ENCODE results near the gene MAP4K3. TPM values are rescaled to one million over a fixed set of nuclear protein-coding genes. Genes with fewer than 3 reads are reported as not detected.
A peak's percentile ranks its signal among the peaks of the same experiment; 100 is the strongest.

The MAP4K3 gene
- total and polyA plus RNA-seq, 10 of the 15 experiments (the other 5 are each of a cell fraction or from before 2014, with no cell fraction given), result 0.04 to 0.95 (median 0.21) TPM; not detected in 1

DNA sequence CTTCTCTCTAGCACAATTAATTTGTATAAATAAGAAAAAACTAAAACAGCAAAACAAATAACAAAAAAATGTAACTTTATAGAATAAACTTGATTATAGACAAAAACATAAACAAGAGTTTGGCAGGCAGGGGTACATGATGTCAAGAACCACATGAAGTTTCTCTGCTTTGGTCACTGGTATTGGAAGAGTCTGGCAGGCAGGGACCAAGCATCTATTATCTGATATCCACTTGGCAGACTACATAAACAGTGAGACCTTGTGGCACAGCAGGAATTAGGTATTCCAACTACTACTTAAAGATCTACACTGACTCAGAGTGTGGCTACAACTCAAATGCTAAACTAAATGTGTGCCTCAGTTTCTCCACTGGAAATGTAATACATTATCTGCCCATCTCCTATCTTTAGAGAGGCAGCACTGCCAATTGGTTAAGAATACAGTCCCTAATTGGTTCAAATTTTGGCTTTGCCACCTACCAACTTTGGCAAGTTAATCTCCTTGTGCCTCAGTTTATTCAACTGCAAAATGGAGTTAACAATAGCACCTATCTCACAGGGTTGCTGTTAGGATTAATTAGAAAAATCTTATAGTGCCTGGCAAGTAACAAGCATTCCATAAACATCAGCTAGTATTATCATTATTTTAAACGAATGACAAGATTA, 2.7 kb downstream of the MAP4K3 start (continued):
- TF ChIP-seq, protein P1, sequence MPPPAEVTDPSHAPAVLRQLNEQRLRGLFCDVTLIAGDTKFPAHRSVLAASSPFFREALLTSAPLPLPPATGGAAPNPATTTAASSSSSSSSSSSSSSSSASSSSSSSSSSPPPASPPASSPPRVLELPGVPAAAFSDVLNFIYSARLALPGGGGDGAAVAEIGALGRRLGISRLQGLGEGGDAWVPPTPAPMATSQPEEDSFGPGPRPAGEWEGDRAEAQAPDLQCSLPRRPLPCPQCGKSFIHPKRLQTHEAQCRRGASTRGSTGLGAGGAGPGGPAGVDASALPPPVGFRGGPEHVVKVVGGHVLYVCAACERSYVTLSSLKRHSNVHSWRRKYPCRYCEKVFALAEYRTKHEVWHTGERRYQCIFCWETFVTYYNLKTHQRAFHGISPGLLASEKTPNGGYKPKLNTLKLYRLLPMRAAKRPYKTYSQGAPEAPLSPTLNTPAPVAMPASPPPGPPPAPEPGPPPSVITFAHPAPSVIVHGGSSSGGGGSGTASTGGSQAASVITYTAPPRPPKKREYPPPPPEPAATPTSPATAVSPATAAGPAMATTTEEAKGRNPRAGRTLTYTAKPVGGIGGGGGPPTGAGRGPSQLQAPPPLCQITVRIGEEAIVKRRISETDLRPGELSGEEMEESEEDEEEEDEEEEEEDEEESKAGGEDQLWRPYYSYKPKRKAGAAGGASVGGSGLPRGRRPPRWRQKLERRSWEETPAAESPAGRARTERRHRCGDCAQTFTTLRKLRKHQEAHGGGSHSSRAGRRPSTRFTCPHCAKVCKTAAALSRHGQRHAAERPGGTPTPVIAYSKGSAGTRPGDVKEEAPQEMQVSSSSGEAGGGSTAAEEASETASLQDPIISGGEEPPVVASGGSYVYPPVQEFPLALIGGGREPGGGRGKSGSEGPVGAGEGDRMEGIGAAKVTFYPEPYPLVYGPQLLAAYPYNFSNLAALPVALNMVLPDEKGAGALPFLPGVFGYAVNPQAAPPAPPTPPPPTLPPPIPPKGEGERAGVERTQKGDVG (CRISPR knock-in tag; IDR thresholded peaks at IDR 0.05), result no peak
- TF ChIP-seq SMARCA5 (IDR thresholded peaks at IDR 0.05) (no peak), TAF1 (IDR thresholded peaks at IDR 0.05; ENCODE audit: borderline replicate concordance, low read depth, low read length) (no peak), GATAD2B (conservative IDR thresholded peaks at IDR 0.05; ENCODE audit: low read depth) (no peak), MXI1 (IDR thresholded peaks at IDR 0.05; ENCODE audit: low read depth, low read length) (no peak), SUZ12 (IDR thresholded peaks at IDR 0.05; ENCODE audit: unreplicated experiment) (no peak), ZNF207 (IDR thresholded peaks at IDR 0.05; ENCODE audit: borderline replicate concordance) (no peak), MTA3 (IDR thresholded peaks at IDR 0.05; ENCODE audit: borderline replicate concordance, low read length) (no peak)

DNA sequence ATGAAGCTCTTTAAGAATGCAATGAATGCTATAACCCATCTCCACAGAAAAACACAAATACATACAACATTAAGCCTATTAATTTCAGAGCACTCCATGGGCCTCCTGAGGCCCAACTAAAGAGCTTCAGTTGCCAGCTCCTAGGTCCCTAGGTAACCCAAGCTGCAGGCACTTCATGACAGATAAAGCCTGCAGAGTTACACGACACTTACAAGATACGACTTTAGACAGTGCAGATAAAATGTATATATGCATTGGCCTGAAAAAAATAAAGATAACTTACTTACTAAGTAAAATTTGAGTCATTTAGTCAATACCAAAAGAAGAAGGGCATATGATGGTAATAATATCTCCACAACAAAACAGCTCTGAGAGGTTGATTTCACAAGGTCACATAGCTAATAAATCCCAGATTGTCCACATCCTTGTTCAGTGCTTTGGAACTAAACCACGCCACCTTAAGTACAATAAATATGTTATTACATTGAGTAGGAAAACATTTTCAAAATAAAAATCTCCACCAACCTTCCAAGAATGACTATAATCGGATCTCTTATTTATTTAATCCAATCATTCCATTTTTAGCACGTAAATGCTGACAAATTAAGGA, 3.4 kb downstream of the MAP4K3 start:
- in situ Hi-C loops (cut with MboI) (no loop called here), intact Hi-C loops (cut with micrococcal nuclease; ENCODE audit: unreplicated experiment) (no loop called here)
- Histone ChIP-seq H3K27ac (ENCODE audit: control insufficient read depth, insufficient read depth) (no peak overlapping the region), H3K9me3 (replicated peaks; ENCODE audit: control insufficient read depth, insufficient read depth, low read length) (no peaks in the 10 kb centered on the region), H3K79me2 (ENCODE audit: control insufficient read depth, insufficient read depth, low read length) (peaks cover 22% of the 10 kb centered on the region), H3K9ac (ENCODE audit: control insufficient read depth, insufficient read depth, low read length) (no peak overlapping the region), H3K4me1 (ENCODE audit: control insufficient read depth, insufficient read depth, low read length) (no peaks in the 10 kb centered on the region), H2AFZ (ENCODE audit: control insufficient read depth, low read depth, low read length) (no peak overlapping the region), H4K20me1 (ENCODE audit: control insufficient read depth, insufficient read depth) (no peaks in the 10 kb centered on the region), H3K4me2 (ENCODE audit: control insufficient read depth, insufficient read depth) (peak overlapping the region; percentile 26), H3K27me3 (replicated peaks in 1 of 2; ENCODE audit: control insufficient read depth in 2 of 2, insufficient read depth in 2 of 2, low read length in 1 of 2) (no peaks in the 10 kb centered on the region; a peak in 1 of 4 replicates), H3K4me3 (no peak overlapping the region), H3K36me3 (ENCODE audit: control insufficient read depth in 2 of 2, insufficient read depth in 2 of 2, low read length in 1 of 2) (no peaks in the 10 kb centered on the region)
- ChIA-PET SMC1A (ENCODE audit: uncharacterized antibody, unreplicated experiment) (no interaction called here), POLR2A (no interaction called here), RAD21 (ENCODE audit: unreplicated experiment) (no interaction called here), CTCF (no interaction called here)
- WGBS (ENCODE audit: insufficient coverage, insufficient replicate concordance, low lambda C conversion rate, missing lambda C conversion rate), result 86% methylated on average over 5 of the region's 5 CpGs
- no TSS peak for BruUV-seq (replicated peaks)
- FAIRE-seq (no peak), DNase-seq (ENCODE audit: low read depth, low spot score) (no peak), ATAC-seq (no peak)
- TF ChIP-seq BHLHE40 (IDR thresholded peaks at IDR 0.05; ENCODE audit: borderline replicate concordance in 1 of 2, low read depth in 2 of 2, low read length in 1 of 2) (no peak), EED (IDR thresholded peaks at IDR 0.05; ENCODE audit: low read depth) (no peak), FOXM1 (IDR thresholded peaks at IDR 0.05; ENCODE audit: low read depth, low read length) (no peak), WRNIP1 (IDR thresholded peaks at IDR 0.05; ENCODE audit: borderline replicate concordance, low read depth, low read length) (no peak), EZH2 (IDR thresholded peaks at IDR 0.05; ENCODE audit: borderline replicate concordance, control insufficient read depth, low read depth, low read length) (no peak), KAT2A (conservative IDR thresholded peaks at IDR 0.05; ENCODE audit: control insufficient read depth, low read depth, low read length) (no peak), E4F1 (IDR thresholded peaks at IDR 0.05; ENCODE audit: borderline replicate concordance, partially characterized antibody) (no peak), CHD1 (IDR thresholded peaks at IDR 0.05; ENCODE audit: low read depth, low read length) (no peak)
